HK-2 (cell line): ENCODE results near the gene SLC17A4.
"Not testable (repeated sequence)": the region's sequence is repeated elsewhere in the genome, so short reads cannot be mapped to it uniquely, and the experiment has no call there.

Experiments used
- DNase-seq: peaks from one replicate; pipeline ENCODE4 v3.0.0-alpha.2; 2018; ENCODE audit not compliant: unreplicated experiment

Gene SLC17A4

DNA sequence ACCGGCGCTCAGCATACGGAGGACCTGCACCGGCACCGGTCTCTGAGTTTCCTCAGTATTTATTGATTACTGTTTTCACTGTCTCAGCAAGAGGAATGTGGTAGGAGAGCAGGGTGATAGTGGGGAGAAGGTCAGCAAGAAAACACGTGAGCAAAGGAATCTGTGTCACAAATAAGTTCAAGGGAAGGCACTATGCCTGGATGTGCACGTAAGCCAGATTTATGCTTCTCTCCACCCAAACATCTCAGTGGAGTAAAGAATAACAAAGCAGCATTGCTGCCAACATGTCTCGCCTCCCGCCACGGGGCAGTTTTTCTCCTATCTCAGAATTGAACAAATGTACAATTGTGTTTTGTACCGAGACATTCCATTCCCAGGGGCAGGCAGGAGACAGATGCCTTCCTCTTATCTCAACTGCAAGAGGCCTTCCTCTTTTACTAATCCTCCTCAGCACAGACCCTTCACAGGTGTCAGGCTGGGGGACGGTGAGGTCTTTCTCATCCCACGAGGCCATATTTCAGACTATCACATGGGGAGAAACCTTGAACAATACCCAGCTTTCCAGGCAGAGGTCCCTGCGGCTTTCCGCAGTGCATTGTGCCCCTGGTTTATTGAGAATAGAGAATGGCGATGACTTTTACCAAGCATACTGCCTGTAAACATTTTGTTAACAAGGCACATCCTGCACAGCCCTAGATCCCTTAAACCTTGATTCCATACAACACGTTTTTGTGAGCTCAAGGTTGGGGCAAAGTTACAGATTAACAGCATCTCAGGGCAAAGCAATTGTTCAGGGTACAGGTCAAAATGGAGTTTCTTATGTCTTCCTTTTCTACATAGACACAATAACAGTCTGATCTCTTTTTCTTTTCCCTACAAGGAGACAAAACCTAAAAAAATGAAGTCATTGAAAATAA is 5.7 kb upstream of the SLC17A4 start:
- DNase-seq, result not testable (repeated sequence)

GRCh38 chr6:25749837-25750236 is 4.7 kb upstream of the SLC17A4 start:
- DNase-seq, result no peak

- no peak for DNase-seq
These were observed 3.6 kb upstream of the SLC17A4 start for GRCh38 chr6:25750906-25751305.

DNA sequence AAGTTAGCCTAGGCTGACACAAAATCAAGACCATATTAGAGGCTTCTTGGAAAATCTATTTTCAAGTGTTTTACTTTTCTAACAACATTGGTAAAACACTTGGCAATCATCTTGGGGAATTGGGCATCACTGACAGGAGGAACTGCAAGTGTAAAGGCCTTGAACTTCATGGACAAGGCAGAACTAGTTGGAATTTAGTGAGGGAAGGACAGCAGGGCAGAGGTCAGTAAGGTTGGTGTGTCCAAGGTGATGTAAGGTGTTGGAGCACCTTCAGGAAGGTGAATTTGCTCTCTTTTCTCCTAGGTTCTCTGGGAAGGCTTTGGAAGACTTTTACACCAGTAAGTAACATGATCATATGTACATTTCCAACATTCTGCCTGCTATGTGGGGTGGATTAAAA is 1.5 kb upstream of the SLC17A4 start:
- DNase-seq, result no peak

DNA sequence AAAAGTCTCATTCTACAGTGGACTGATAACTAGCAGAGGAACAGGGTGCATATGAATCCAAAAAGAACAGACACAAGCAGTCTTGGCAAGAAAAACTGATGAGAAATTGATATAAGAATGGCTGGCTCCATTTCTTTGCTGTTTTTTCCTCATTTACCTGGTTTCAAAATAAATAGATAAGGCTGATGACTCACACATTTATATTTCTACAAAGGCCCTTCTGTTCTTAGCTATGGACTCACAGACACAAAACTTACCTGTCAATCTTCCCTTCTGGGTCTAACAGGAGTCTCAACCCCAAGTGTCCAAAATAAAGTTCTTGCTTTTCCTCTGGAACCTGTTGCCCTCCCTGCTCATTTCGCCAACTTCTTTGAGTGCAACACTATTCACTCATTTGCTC is 941 bp downstream of the SLC17A4 start:
- DNase-seq, result no peak

DNA sequence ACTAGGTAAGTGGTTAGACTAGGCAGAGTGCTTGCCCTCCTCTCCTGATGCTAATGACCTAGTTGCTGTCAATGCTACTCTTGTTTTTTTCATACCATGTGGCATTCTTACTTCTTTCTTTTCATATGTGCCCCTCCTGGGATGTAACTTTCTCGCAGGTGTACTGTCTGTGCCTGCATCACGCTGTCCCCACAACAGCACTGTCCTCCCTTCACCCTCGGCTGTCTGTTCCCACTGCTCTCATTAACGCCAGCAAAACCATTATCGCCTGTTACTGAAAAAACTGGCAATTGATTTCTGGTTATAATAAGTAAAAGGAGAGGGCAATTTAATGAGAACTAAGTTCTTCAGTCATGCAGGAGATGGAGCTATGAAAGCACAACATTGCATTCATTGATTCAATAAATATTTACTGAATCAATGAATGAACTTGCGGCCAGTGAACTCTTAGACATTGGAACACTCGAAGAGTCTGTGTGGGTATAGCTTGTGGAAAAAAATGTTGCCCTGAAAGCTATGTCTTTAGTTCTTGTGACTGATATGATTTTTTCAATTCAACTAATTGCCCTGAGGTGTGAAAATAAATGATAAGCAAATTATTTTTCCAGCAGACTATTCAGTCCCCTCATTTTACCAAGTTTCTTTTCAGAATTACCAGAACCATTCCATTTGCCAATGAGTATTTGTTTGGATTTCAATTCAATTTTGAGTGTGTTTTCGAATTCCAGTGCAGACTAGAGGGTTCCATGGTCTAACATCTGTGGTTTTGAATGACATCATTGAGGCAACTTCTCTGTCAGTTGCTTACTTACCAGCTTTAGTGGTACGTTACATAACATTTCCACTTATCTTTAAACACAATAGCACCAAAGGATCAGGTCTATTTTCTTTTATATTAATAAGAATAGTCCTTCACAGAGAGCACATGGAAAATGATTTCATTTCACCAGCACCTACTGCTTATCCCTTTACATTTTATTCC is 2.1 kb downstream of the SLC17A4 start:
- no peak for DNase-seq

DNA sequence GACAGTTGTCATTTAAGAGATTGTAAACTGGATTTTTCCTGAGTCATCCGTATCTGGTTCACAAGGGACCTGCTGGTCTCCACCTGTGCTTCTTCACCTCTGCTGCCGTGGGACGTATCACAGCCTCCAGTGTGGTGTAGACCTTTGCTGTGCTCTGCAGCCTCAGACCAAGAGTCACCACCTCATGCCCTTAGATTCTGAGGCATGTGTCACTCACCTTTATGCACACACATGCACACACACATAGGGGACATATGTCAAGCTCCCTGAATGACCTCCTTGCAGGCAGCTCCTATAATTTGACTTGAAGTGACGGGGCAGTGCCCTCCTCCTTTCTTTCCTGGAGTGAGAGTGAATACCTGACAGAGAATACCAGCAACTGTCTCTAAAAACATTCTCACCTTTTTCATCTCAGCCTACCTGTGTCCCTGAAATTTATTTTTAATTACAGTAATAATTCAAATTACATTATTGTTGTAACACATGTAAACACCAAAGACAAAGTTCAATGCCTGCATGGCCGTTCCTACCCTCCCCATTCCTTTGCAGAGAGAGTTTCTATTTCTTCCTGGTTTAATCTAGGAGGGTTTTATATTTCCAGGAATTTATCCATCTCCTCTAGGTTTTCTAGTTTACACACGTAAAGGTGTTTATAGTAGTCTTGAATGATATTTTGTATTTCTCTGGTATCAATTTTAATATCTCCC is 3.5 kb downstream of the SLC17A4 start:
- no peak for DNase-seq

DNA sequence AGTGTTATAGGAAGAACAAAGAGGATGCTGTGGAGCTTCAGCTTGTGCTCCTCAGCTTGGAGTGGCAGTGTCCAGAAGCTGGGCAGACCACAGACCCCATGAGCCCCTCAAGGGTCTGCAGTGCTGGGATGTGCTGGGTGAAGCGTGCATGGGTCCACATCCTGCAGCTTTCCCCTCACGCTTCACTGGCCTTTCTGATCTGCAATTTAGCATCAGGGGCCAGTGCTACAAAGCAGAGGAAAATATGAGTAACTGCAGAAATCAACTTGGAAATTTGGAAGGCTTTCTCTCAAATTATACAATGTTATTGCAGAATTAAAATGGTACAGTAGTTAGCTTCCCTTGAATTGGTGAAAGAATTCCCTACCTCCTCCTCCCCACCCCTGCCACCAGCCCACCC is 10.1 kb downstream of the SLC17A4 start:
- no peak for DNase-seq

GRCh38 chr6:25768566-25768965 is 14.0 kb downstream of the SLC17A4 start:
- no peak for DNase-seq

GRCh38 chr6:25769983-25770382 is 15.4 kb downstream of the SLC17A4 start:
- DNase-seq, result peak; percentile 26

GRCh38 chr6:25774120-25774715 is 19.7 kb downstream of the SLC17A4 start:
- no peak for DNase-seq

DNA sequence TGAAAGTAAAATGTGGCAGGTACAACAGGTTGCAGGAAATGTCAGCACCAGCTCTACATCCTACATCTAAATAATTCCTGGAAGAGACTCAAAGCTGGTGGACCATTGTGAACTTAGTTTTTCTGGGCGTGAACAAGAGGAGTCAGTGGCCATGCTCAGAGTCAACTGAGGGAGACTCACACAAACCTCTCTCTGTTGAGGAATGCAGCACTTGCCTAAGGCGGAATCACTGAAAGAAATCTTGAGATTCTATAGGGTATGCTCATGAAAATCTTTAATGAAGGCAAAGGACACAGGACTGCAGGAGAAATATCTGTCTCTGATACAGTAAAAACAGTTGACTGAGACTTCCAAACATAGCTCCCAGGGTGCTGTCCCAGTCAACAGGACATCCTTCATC is 22.5 kb downstream of the SLC17A4 start:
- no peak for DNase-seq

DNA sequence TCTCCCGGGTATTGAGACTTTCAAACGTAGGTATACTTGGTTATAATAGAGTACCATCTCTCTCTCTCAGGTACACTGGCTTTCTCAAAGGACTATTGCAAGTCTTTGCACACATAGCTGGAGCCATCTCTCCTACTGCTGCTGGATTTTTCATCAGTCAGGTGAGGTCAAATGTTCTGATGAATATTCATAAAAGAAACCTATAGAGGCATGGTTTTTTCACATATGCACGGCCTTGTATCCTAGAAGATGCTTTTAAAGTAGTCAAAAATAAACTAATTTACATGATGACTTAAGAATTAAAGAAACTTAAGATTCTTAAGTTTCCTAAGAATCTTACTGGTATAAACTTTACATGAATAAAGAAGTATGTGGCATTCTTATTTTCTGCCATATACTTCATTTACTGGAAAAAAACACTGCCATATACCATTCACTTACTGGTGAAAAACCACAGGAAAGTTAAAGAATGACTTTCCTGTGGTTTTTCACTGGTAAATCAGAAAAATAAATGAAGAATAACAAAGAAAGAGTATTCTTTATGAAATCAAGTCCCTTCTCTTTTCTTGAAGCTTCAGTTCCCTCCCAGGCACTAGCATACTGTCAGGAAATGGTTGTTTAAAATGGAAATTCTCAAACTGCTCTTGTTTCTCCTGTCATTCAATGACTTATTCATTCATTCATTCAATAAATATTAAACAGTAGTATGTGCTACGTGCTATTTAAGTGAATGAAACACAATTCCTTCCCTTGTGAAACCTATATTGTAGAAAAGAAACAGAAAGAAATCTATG is 23.5 kb downstream of the SLC17A4 start:
- DNase-seq, result no peak

- DNase-seq, result no peak
These were observed 26.6 kb downstream of the SLC17A4 start for GRCh38 chr6:25781134-25781533.

- DNase-seq, result no peak
These were observed 32.9 kb downstream of the SLC17A4 start for GRCh38 chr6:25787428-25787827.

- peak; percentile 38 for DNase-seq
These were observed 33.9 kb downstream of the SLC17A4 start for GRCh38 chr6:25788305-25788922.

- no peak for DNase-seq
These were observed 34.9 kb downstream of the SLC17A4 start for GRCh38 chr6:25789475-25789874.

DNA sequence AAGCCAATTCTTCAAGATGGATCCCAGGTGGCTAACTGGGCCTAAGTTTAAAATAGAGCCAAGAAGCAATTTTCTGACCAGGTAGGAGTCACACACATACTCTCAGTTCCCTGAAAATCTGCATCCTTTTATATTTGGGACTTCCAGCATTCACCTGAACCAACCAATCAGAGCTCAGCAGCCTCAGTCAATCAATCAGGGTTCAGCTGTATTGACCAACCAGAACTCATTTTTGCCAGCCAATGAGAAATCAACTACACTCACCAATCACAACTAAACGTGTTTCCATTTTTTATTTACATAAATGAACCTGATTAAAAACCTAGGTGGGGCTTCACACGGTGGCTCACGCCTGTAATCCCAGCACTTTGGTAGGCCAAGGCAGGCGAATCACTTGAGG is 37.5 kb downstream of the SLC17A4 start:
- no peak for DNase-seq

- no peak for DNase-seq
These were observed 39.4 kb downstream of the SLC17A4 start for GRCh38 chr6:25793970-25794369.

DNA sequence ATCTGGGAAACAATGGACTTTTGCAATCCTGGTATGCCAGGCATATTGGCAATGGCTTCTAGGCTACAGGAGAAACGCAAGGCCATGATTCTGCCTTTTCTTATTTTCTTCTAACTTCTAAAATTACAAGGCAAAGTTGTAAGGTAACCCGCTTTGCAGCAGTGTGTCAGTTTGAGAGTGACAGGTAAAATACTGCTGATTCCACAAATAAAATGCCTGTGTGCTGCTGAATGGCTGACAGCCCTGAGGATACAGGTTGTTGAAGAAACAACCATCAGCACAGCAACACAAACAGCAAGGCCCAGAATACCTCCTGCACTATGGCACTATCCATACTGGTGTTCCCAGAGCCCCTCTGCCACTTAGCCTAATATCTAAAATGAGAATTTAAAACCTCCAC is 40.2 kb downstream of the SLC17A4 start:
- DNase-seq, result no peak
